Stimulated activated naive CD8-positive, alpha-beta T cell treated with anti-CD3 and anti-CD28 coated beads, Interleukin-15, Interleukin-2, amounts not matched to agents 100 U/mL and 50 U/mL, for 24 hours (primary cell): Measurements from ENCODE around the gene SRD5A2.

Experiments used
- ATAC-seq: fragments of 150-1000 bp; cut with Tn5 transposase; one replicate; pipeline ENCODE4 v1.10.0; 2021
- DNase-seq: peaks from one replicate; pipeline ENCODE4 v3.0.0; 2021

Gene SRD5A2

GRCh38 chr2:31580321-31581117 lies at the start of gene SRD5A2:
Gene SRD5A2 (minus strand): TSS chr2:31580938. CDS start chr2:31580900, 38 bp downstream.
- ATAC-seq (no peak), DNase-seq (no peak)

- DNase-seq (no peak), ATAC-seq (no peak)
Measured at GRCh38 chr2:31606509-31606908, 25.8 kb upstream of the SRD5A2 start.

DNA sequence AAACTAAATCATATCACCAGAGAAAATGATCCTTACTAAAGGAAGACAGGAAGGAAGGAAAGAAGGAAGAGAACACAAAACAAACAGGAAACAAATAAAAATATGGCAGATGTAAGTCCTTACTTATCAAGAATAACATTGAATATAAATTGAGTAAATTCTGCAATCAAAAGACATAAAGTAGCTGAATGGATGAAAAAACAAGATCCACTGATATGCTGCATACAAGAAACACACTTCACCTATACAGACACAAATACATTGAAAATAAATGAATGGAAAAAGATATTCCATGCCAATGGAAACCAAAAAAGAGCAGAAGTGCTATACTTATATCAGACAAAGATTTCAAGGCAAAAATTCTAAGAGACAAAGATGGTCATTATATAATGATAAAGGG lies 18.0 kb upstream of the SRD5A2 start:
- ATAC-seq: no peak
- no peak for DNase-seq

DNA sequence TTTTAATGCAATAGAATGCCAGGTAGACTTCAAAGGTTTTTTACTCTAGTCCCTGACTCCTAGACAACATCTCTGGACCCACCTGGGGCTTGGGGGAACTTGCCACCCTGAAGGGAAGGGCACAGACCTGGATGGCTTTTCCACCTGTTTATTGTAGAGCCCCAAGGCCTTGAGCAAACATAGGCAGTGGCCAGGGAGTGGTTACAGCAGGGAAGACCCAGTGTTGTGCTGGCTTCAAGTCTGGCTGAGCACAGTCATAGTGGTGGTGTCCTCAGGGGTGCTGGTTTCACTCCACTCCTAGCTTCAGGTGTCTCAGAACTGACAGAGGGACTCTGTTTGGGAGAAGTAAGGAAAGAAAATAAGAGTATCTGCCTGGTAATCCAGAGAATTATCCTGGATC lies 5.5 kb upstream of the SRD5A2 start:
- DNase-seq (no peak), ATAC-seq (no peak)

- ATAC-seq (no peak), DNase-seq (no peak)
Measured at GRCh38 chr2:31581124-31581795, 522 bp upstream of the SRD5A2 start.

DNA sequence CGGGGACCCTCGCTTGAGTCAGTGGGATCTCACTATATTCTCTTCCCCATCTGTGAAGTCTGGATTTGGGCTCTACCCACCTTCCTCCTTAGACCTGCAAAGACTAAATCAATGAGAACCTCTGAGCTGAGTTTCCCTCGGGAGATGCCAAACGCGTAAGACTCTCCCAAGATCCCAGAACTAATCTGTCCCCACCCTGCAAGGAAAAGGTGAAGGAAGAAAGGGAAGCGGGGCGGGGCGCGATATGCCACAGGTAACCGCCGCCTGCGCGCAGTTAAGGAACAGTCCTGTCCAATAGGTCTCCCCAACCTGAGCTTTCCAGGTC lies 780 bp downstream of the SRD5A2 start:
- ATAC-seq (no peak), DNase-seq (no peak)

DNA sequence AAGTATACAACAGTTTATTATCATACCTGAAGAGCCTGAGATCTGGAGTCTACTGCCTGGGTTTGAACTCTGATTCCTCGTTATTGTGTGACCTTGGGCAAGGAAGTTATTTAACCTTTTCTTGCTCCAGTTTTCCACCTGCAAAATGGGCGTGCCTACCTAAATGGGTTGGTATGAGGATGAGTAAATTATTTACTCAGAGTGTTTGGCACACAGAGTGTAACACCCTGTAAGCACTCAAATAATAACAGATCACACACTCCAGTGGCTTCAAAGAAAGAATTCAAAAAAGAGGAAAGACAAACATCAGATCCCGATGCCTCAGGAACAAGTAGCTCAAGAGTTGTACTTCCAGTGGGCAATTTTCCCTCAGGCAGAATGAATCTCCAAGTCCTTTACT lies 2.4 kb downstream of the SRD5A2 start:
- ATAC-seq (no peak), DNase-seq (no peak)

GRCh38 chr2:31577143-31577542 lies 3.6 kb downstream of the SRD5A2 start:
- no peak for ATAC-seq
- no peak for DNase-seq

- DNase-seq (no peak), ATAC-seq (no peak)
Measured at GRCh38 chr2:31568585-31569201, 12.0 kb downstream of the SRD5A2 start.

DNA sequence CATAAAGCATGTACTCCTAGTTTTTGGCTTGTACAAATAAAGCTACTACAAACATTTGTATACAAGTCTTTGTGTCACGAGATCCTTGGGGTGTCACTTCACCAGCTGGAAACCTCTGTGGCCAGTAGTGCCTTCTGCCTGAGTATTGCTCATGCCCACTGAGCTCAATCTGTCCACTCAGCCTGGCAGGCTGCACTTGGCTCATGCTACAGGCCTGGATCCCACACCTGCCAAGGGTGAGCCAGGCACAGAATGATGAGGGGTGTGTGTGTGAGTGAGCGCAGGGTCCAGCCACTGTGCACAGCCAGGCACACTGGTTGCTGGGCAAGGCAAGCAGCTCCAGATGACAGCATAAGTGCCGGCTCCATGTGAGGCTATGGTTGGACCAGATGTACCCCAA lies 13.1 kb downstream of the SRD5A2 start:
- DNase-seq (no peak), ATAC-seq (no peak)

DNA sequence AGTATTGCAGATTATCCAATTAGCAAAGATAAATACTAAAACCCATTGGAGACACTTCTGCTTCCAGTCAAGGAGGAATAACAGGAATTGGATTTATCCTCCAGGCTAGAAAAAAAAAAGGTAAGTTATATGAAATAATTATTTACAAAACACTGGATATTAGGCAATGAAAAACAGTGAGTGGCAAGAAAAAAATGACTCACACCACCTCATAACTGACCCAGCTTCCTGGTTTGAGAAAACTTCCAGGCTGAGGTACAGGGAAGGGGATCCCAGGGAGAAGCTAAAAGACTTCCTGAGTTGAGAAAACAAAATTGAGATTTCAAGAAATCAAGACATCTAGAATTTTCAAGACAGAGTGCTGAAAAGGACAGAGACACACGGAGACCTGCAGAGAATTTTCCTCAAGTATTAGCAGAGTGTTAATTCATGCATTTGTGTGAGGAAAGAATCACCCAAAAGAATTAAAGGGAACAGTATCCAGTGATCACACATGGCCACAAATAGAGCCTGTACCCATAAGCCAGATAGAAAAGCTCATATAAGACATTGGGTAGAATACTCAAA lies 17.4 kb downstream of the SRD5A2 start:
- DNase-seq (no peak), ATAC-seq (no peak)

DNA sequence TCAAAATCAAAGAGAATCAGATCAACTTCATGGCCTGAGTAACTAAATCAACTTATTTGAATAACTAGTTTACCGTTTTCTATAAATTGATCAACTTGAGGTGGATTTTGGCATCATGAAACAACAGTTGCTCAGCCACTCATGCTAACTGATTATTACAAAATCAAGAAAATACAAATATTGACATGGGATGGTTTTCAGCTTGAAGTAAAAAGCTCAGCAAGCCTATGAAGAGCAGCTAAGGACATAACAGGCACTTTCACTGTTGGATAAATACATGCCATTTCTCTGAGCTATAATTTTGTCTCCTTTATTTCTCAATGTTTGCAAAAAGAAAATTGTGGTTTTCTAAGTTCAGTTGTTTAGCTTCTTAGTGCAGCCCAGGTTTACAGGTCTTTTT lies 18.9 kb downstream of the SRD5A2 start:
- DNase-seq (no peak), ATAC-seq (no peak)

DNA sequence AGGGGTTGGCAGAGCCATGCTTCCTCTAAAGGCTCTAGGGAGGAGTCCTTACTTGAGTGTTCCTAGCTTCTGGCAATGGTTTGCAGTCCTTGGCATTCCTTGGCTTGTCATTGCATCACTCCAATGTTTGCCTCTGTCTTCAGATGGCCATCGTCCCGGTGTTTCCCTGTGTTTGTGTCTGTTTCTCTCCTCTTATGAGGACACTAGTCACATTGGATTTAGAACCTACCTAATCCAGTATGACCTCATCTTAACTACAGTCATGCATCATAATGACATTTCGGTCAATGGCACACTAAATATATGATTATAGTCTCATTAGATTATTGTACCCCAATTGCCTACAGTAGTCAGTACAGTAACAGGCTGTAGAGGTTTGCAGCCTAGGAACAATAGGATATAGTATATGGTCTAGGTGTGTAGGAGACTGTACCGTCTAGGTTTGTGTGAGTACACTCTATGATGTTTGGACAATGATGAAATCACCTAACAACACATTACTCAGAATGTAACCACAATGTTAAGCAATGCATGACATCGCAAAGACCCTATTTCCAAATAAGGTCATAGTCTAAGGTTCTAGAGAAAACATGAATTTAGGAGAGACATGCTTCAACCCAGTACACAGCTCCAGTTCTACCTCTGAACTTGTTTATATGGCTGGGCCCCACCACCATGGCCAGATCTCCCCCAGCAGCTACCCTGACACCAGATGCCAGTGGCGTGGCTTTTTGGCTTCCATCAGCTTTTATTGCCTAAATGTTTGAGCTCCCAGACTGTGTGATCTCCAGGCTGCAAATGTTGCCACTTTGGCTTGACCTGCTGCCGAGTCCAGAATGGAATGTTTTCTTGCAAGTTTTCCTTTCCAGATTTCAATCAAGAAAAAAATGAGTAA lies 22.1 kb downstream of the SRD5A2 start:
- no peak for ATAC-seq
- DNase-seq: no peak

DNA sequence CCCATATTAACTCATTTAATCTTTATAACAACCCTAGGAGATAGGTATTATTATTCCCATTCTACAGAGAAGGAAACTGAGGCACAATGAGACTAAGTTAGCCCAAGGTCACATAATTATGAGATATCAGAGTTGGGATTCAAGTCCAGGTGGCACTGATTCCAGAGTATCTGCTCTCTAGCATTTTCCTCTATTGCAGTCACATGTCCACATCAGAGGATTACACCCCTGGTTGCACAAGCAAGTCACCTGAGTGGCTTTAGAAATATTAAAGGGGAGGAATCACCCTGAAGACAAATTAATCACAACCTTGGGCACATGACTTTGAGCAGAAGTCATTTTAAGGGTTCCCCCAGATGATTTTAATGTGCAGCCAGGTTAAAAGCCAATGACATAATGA lies 23.8 kb downstream of the SRD5A2 start:
- no peak for ATAC-seq
- DNase-seq: no peak

DNA sequence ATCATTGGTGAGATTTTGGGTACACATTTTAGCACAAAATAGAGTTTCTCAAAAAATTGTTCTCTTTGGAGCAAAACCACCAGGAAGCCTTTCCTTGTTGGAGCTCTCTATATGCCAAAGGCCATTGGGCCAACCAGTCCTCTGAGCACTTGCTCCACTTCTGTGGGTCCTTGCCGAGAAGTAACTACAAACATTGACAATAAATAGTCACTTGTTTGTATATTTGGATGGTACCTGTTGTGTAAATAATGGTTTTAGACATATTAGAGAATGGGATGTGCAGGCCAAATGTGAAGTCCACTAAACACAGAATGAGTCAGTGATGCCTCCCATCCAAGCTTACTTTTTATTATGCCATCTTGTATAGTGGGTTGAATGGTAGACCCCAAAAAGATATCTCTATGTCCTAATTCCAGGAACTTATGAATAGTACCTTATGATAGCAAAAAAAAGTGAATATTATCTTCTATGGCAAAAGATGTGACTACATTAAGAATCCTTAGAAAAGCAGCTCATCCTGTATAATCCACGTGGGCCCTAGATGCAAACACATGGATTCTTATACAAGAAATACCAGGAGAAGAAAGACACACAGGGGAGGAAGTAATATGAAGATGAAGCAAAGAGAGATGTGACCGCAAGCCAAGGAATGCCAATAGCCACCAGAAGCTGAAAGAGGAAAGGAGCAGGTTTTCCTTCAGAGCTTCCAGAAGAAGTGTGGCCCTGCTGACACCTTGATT lies 24.6 kb downstream of the SRD5A2 start:
- ATAC-seq: no peak
- no peak for DNase-seq

DNA sequence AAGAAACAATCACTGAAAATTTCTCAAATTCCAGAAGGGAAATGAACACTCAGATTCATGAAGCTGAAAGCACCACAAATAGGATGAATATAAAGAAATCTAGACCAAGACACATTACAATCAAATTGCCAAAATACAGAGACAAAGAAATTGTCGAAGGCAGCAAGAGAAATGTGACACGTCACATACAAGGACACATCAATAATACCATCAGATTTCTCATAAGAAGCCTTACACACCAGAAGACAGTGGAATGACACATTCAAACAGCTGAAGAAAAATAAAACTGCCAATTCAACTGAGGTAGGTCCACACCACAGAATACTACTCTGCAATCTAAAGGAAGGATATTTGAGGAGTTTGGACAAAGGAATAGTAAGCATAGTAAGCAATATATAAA lies 27.4 kb downstream of the SRD5A2 start:
- DNase-seq: no peak
- ATAC-seq: no peak

DNA sequence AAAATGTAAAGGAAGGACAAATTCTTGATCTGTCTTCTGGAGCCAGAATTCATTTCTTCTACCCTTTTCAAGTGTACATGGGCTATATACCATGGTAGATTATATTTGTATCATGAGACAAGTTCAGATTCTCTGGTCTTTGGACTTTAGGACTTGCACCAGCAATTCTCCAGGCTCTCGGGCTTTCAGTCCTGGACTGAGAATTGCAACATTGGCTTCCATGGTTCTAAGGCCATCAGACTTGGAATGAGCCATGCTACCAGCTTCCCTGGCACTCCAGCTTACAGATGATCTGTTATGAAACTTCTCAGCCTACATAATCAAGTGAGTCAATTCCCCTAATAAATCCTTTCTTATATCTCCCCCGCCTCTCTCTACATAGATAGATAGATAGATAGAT lies 33.3 kb downstream of the SRD5A2 start:
- DNase-seq (no peak), ATAC-seq (no peak)

DNA sequence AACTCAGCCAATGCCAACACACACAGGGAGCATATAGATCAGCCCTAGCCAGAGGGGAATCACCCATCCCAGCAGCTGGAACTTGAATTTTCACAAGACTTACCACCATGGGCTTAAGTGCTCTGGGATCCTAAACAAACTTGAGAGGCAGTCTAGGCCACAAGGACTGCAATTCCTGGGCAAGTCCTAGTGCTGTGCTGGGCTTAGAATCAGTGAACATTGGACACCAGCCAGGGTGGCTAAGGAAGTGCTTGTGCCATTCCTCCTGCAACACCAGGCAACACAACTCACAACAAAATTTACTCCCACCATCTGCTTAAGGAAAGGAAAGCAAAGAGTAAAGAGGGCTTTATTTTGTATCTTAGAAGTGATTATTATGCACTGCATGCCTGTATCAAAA lies 38.9 kb downstream of the SRD5A2 start:
- no peak for ATAC-seq

GRCh38 chr2:31539505-31539904 lies 41.2 kb downstream of the SRD5A2 start:
- DNase-seq: no peak
- no peak for ATAC-seq

More for the DNA sequence above, 38.9 kb downstream of the SRD5A2 start:
- DNase-seq: no peak

GRCh38 chr2:31535768-31536167 lies 45.0 kb downstream of the SRD5A2 start:
- DNase-seq: no peak
- no peak for ATAC-seq

GRCh38 chr2:31534636-31535035 lies 46.1 kb downstream of the SRD5A2 start:
- ATAC-seq (no peak), DNase-seq (no peak)

- ATAC-seq (no peak), DNase-seq (no peak)
Measured at GRCh38 chr2:31533036-31533435, 47.7 kb downstream of the SRD5A2 start.
